Measurements from ENCODE around the gene KCNB1.

DNA sequence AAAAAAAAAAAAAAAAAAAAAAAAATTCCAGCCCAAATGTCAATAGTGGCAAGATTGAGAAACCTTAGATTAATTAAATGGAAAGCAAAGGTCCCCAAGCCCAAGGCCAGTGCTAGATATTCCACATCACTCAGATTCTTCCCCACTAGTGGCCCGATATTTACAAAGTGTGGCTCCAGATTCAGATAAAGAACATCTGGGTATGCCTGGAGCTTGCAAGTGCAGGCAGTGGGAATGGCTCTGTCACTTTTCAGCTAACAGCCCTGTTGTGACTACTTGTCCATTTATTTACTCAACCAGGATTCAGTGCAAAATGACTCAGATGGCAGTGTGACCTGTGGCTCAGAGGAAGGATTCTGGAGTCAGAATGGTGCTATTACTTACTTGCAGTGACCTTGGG is 8.2 kb upstream of the KCNB1 start:
- TF ChIP-seq EZH2 (IDR thresholded peaks at IDR 0.05; ENCODE audit: borderline replicate concordance, insufficient read depth, low read length, poor library complexity, severe bottlenecking) (no peak), POLR2AphosphoS5 (IDR thresholded peaks at IDR 0.05) (peak; percentile 32)
